K562 (cell line): ENCODE results near the gene TECTA. TPM values are rescaled to one million over a fixed set of nuclear protein-coding genes. Genes with fewer than 3 reads are reported as not detected.

ENCODE experiments used
- ATAC-seq: fragments of 200-7000 bp; cut with Tn5 transposase; 3 replicates; pipeline ENCODE4 v1.9.1; 2020; ENCODE audit warnings: moderate library complexity
- BruUV-seq: library from RNA; stranded (reverse); fragments of 400-500 nt; replicated peaks from 2 replicates; lab custom pipeline; 2021; lab: Mats Ljungman, UMichigan
- CTCF ChIA-PET: fragments of 300-600 bp; formaldehyde crosslinking; extraction: SDS; loops from one replicate; lab custom pipeline; 2021; ENCODE audit warnings: low intra/inter-chr PET ratio; lab: Yijun Ruan, JAX
- POLR2A ChIA-PET: fragments of 300-600, 350-650 bp; sonication (Branson Sonifier 250); formaldehyde crosslinking; extraction: SDS; loops from one replicate; lab custom pipeline; 2021; ENCODE audit warnings: antibody characterized with exemption, inconsistent platforms; lab: Yijun Ruan, JAX
- DNase-seq, 4 experiments: peaks; one replicate each; pipeline versions ENCODE4 v3.0.0 to v3.0.0-alpha.2; 2011 to 2018; ENCODE audit warnings: low spot score in 3 of 4, mixed read lengths in 3 of 4; ENCODE audit errors: extremely low read depth in 1 of 4
- FAIRE-seq: peaks from 2 replicates; lab custom pipeline; 2011; peaks lifted over from hg19 to GRCh38; lab: Jason Lieb, UNC
- H2AFZ ChIP-seq: 2 replicates; pipeline ENCODE4 v1.6.0; 2011; ENCODE audit warnings: low read depth, low read length, control low read depth, inconsistent platforms
- H3K27ac ChIP-seq: fragments of 200-600 bp; 3 replicates; pipeline ENCODE4 v1.8.0; 2011; ENCODE audit warnings: low read depth, mild to moderate bottlenecking, control low read depth, inconsistent platforms, low read length, moderate library complexity, mixed read lengths; ENCODE audit errors: extremely low read depth
- H3K27me3 ChIP-seq, 2 experiments: fragments of 300-600 bp in 1 of 2; 2 replicates in 1 of 2; 3 replicates in 1 of 2; pipeline versions ENCODE4 v1.6.0 to v1.8.0; 2011; ENCODE audit warnings: inconsistent platforms in 2 of 2, low read length in 2 of 2, mild to moderate bottlenecking in 1 of 2, mixed read lengths in 1 of 2, moderate library complexity in 1 of 2; ENCODE audit not compliant: control insufficient read depth in 2 of 2, insufficient read depth in 2 of 2
- H3K36me3 ChIP-seq: fragments of 300-600 bp; 3 replicates; pipeline ENCODE4 v1.8.0; 2011; ENCODE audit warnings: mild to moderate bottlenecking, low read length, inconsistent platforms; ENCODE audit not compliant: control insufficient read depth, insufficient read depth
- H3K4me1 ChIP-seq, 2 experiments: fragments of 200-600 bp in 1 of 2; replicated peaks in 1 of 2; 2 replicates in 1 of 2; 3 replicates in 1 of 2; pipeline versions ENCODE4 v1.5.1 to v1.8.0; 2011; ENCODE audit warnings: inconsistent platforms in 2 of 2, low read length in 2 of 2, mild to moderate bottlenecking in 1 of 2, mixed read lengths in 1 of 2, moderate library complexity in 1 of 2; ENCODE audit not compliant: control insufficient read depth in 2 of 2, insufficient read depth in 2 of 2
- H3K4me2 ChIP-seq: 2 replicates; pipeline ENCODE4 v1.6.1; 2011; ENCODE audit warnings: low read length, control low read depth, inconsistent platforms, mixed read lengths; ENCODE audit not compliant: insufficient read depth
- H3K4me3 ChIP-seq: fragments of 200-600 bp; sonication (generic), shearing (Covaris generic); 2 replicates; pipeline ENCODE4 v1.5.1; 2016; ENCODE audit warnings: control low read depth, inconsistent platforms
- H3K79me2 ChIP-seq: fragments of 200-600 bp; 3 replicates; pipeline ENCODE4 v1.8.0; 2011; ENCODE audit warnings: low read length, inconsistent platforms; ENCODE audit not compliant: control insufficient read depth, insufficient read depth
- H3K9ac ChIP-seq, 2 experiments: 2 replicates each; pipeline versions ENCODE4 v1.6.0 to v1.6.1; 2011; ENCODE audit warnings: low read depth in 2 of 2, low read length in 2 of 2, control low read depth in 1 of 2, inconsistent platforms in 1 of 2, mild to moderate bottlenecking in 1 of 2, mixed read lengths in 1 of 2; ENCODE audit not compliant: insufficient read depth in 1 of 2
- H3K9me1 ChIP-seq: one replicate; pipeline ENCODE4 v1.6.0; 2011; ENCODE audit warnings: inconsistent platforms, mild to moderate bottlenecking, low read length, moderate library complexity; ENCODE audit not compliant: control insufficient read depth, insufficient read depth
- H3K9me3 ChIP-seq: replicated peaks from 2 replicates; pipeline ENCODE4 v1.5.1; 2011; ENCODE audit warnings: low read depth, low read length, inconsistent platforms; ENCODE audit not compliant: control insufficient read depth, insufficient read depth
- H4K20me1 ChIP-seq: replicated peaks from 2 replicates; pipeline ENCODE4 v1.6.1; 2011; ENCODE audit warnings: low read length, inconsistent platforms, mixed read lengths; ENCODE audit not compliant: control insufficient read depth, insufficient read depth
- CC2D1A ChIP-seq: fragments of 450-650 bp; IDR thresholded peaks from 2 replicates; pipeline ENCODE4 v1.6.1; 2017; ENCODE audit warnings: mild to moderate bottlenecking
- FOXK2 ChIP-seq, 2 experiments: fragments of 450-650 bp; IDR thresholded peaks in 1 of 2; conservative IDR thresholded peaks in 1 of 2; 2 replicates each; pipeline ENCODE4 v1.6.1; 2016; ENCODE audit warnings: low read depth in 2 of 2, mild to moderate bottlenecking in 1 of 2
- KLF10 ChIP-seq: fragments of 250-450 bp; sonication (Bioruptor Pico); IDR thresholded peaks from 2 replicates; pipeline ENCODE4 v1.6.1; 2021; ENCODE audit warnings: matching md5 sums
- KLF16 ChIP-seq: IDR thresholded peaks from 2 replicates; pipeline ENCODE4 v1.6.1; 2016; ENCODE audit warnings: antibody characterized with exemption
- LCOR ChIP-seq: sonication (generic); formaldehyde crosslinking; IDR thresholded peaks from 2 replicates; pipeline ENCODE4 v1.8.0; 2022; ENCODE audit warnings: mild to moderate bottlenecking, missing genetic modification reagents
- RHOXF2B ChIP-seq: fragments of 250-450 bp; sonication (Bioruptor Pico); conservative IDR thresholded peaks from 2 replicates; pipeline ENCODE4 v1.5.1; 2021
- SMARCA4 ChIP-seq: fragments of 450-650 bp; IDR thresholded peaks from 2 replicates; pipeline ENCODE4 v1.6.1; 2016
- SRSF7 ChIP-seq: fragments of 200-400 bp; formaldehyde crosslinking; optimal IDR thresholded peaks from 2 replicates; pipeline ENCODE3; 2017; ENCODE audit warnings: mild to moderate bottlenecking, low read depth, low read length
- TRIM28 ChIP-seq: fragments of 450-650 bp; IDR thresholded peaks from 2 replicates; pipeline ENCODE4 v1.6.1; 2017
- ZNF184 ChIP-seq: sonication (generic); formaldehyde crosslinking; IDR thresholded peaks from 2 replicates; pipeline ENCODE4 v1.5.0; 2020; ENCODE audit warnings: missing genetic modification reagents
- ZNF77 ChIP-seq: fragments of 250-450 bp; sonication (Bioruptor Pico); IDR thresholded peaks from 2 replicates; pipeline ENCODE4 v1.5.0; 2020
- in situ Hi-C: fragments of 300-500 bp; cut with MboI; formaldehyde crosslinking; loops from 4 replicates; pipeline ENCODE4 v1.15.0; 2018; ENCODE audit warnings: inconsistent platforms, mixed read lengths
- intact Hi-C: fragments of 100-400 bp; cut with micrococcal nuclease; formaldehyde crosslinking; loops from 2 replicates; pipeline ENCODE4 v1.14.2; 2022
- polyA plus RNA-seq, 8 experiments: library from polyadenylated mRNA; depleted of rRNA in 4 of 8; stranded (reverse) in 5 of 8; unstranded in 3 of 8; fragments of >200 nt; fragmentation: Nextera tagmentation in 2 of 8; fragmentation: Illumina TruSeq in 1 of 8; extraction: Ambion mirVana in 2 of 8; extraction: Trizol in 1 of 8; gene quantifications; 2 replicates each; pipeline versions ENCODE4 v1.2.1 to v1.2.3, GENCODE V29; 2011 to 2014; ENCODE audit warnings: inconsistent platforms in 1 of 8, missing spikeins in 1 of 8
- total RNA-seq, 7 experiments: library from RNA; depleted of rRNA in 6 of 7; stranded (reverse); fragments of >200 nt in 6 of 7; fragmentation: Illumina TruSeq in 2 of 7; extraction: Trizol in 2 of 7; gene quantifications; 2 replicates each; pipeline versions ENCODE4 v1.2.1 to v1.2.3, GENCODE V29; 2011 to 2021; ENCODE audit warnings: low replicate concordance in 1 of 7
- TF ChIP-seq, protein P1 (sequence below), 2 experiments: fragments of 450-650 bp; IDR thresholded peaks; 2 replicates each; pipeline ENCODE4 v1.6.1; 2018; ENCODE audit warnings: mild to moderate bottlenecking in 2 of 2, low read depth in 1 of 2; ENCODE audit not compliant: partially characterized antibody in 2 of 2
- TF ChIP-seq, protein P2 (sequence below), 2 experiments: fragments of 250-450 bp in 1 of 2; fragments of 450-650 bp in 1 of 2; sonication (Bioruptor Pico) in 1 of 2; IDR thresholded peaks; 2 replicates each; pipeline versions ENCODE4 v1.6.1 to v1.8.0; 2016 to 2021; ENCODE audit warnings: mild to moderate bottlenecking in 2 of 2, moderate library complexity in 2 of 2, missing compliant biosample characterization in 1 of 2, missing genetic modification characterization in 1 of 2
- TF ChIP-seq, protein P3 (sequence below): fragments of 450-650 bp; IDR thresholded peaks from 2 replicates; pipeline ENCODE4 v1.7.0; 2016; ENCODE audit warnings: borderline replicate concordance

TECTA gene
- total and polyA plus RNA-seq, 9 of the 15 experiments (the other 6 are each of a cell fraction or from before 2014, with no cell fraction given), result under 0.01 to 0.04 (median 0.03) TPM; not detected in 5

DNA sequence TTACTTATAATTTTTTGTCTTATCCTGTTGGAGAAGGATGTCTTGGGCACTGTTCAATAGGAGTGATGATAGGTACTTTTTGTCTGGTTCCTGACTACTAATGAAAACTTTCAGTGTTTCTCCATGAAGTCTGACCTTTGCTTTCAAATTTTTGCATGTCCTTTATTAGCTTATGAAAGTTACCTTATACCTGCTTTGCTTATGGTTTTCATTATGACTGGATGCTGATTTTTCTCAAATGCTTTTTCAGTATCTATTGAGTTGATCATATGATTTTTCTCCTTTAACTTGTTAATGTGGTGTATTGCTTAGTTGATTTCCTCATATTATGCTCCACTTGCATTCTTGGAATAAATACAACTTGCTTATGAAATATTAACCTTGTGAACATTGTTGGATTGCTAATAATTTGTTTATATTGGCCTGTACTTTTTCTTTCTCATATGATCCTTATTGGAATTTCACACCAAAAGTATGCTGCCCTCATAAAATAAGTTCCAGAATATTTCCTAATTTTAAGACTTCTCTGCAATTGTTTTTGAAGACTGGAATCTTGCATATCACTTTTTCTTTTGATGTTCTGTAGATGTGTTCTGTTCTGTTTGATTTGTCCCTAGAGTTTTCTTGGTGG, 106.6 kb downstream of the TECTA start:
- Histone ChIP-seq H3K4me2 (no peak overlapping the region), H3K36me3 (no peaks in the 10 kb centered on the region), H3K4me1 (no peaks in the 10 kb centered on the region), H3K4me3 (no peak overlapping the region), H3K27me3 (peaks cover 0 to 4% of the 10 kb centered on the region in 2 experiments; a peak in 1 of 5 replicates), H3K9me3 (no peaks in the 10 kb centered on the region), H3K9ac (no peak overlapping the region), H3K27ac (no peak overlapping the region), H3K9me1 (no peaks in the 10 kb centered on the region), H3K79me2 (no peaks in the 10 kb centered on the region), H2AFZ (no peak overlapping the region), H4K20me1 (no peaks in the 10 kb centered on the region)
- DNase-seq, result no peak
- no peak for FAIRE-seq
- in situ Hi-C loops, result no loop called here
- POLR2A ChIA-PET, result no interaction called here
- CTCF ChIA-PET, result no interaction called here
- ATAC-seq, result no peak
- intact Hi-C loops, result no loop called here
- TF ChIP-seq SRSF7 (no peak), CC2D1A (no peak), ZNF77 (CRISPR knock-in tag) (no peak), TRIM28 (no peak), LCOR (no peak), FOXK2 (conservative IDR thresholded peaks at IDR 0.05 in 1 of 2, IDR thresholded peaks at IDR 0.05 in 1 of 2; ENCODE audit: low read depth in 2 of 2) (no peak), KLF10 (CRISPR knock-in tag) (no peak), KLF16 (no peak), RHOXF2B (CRISPR knock-in tag) (no peak), SMARCA4 (no peak), ZNF184 (CRISPR knock-in tag) (no peak)
- TF ChIP-seq, protein P1, sequence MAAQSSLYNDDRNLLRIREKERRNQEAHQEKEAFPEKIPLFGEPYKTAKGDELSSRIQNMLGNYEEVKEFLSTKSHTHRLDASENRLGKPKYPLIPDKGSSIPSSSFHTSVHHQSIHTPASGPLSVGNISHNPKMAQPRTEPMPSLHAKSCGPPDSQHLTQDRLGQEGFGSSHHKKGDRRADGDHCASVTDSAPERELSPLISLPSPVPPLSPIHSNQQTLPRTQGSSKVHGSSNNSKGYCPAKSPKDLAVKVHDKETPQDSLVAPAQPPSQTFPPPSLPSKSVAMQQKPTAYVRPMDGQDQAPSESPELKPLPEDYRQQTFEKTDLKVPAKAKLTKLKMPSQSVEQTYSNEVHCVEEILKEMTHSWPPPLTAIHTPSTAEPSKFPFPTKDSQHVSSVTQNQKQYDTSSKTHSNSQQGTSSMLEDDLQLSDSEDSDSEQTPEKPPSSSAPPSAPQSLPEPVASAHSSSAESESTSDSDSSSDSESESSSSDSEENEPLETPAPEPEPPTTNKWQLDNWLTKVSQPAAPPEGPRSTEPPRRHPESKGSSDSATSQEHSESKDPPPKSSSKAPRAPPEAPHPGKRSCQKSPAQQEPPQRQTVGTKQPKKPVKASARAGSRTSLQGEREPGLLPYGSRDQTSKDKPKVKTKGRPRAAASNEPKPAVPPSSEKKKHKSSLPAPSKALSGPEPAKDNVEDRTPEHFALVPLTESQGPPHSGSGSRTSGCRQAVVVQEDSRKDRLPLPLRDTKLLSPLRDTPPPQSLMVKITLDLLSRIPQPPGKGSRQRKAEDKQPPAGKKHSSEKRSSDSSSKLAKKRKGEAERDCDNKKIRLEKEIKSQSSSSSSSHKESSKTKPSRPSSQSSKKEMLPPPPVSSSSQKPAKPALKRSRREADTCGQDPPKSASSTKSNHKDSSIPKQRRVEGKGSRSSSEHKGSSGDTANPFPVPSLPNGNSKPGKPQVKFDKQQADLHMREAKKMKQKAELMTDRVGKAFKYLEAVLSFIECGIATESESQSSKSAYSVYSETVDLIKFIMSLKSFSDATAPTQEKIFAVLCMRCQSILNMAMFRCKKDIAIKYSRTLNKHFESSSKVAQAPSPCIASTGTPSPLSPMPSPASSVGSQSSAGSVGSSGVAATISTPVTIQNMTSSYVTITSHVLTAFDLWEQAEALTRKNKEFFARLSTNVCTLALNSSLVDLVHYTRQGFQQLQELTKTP (IDR thresholded peaks at IDR 0.05; ENCODE audit: low read depth in 1 of 2, partially characterized antibody in 2 of 2), result no peak
- TF ChIP-seq, protein P2, sequence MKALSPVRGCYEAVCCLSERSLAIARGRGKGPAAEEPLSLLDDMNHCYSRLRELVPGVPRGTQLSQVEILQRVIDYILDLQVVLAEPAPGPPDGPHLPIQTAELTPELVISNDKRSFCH (CRISPR knock-in tag; IDR thresholded peaks at IDR 0.05), result no peak
- TF ChIP-seq, protein P2 (tag; IDR thresholded peaks at IDR 0.05), result no peak
- TF ChIP-seq, protein P3, sequence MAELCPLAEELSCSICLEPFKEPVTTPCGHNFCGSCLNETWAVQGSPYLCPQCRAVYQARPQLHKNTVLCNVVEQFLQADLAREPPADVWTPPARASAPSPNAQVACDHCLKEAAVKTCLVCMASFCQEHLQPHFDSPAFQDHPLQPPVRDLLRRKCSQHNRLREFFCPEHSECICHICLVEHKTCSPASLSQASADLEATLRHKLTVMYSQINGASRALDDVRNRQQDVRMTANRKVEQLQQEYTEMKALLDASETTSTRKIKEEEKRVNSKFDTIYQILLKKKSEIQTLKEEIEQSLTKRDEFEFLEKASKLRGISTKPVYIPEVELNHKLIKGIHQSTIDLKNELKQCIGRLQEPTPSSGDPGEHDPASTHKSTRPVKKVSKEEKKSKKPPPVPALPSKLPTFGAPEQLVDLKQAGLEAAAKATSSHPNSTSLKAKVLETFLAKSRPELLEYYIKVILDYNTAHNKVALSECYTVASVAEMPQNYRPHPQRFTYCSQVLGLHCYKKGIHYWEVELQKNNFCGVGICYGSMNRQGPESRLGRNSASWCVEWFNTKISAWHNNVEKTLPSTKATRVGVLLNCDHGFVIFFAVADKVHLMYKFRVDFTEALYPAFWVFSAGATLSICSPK, result no peak
- no TSS peak for BruUV-seq
